Body of pancreas (tissue), 4 donors: Measurements from ENCODE around the gene LGR5. TPM values are rescaled to one million over a fixed set of nuclear protein-coding genes. Genes with fewer than 3 reads are reported as not detected.
A peak's percentile ranks its signal among the peaks of the same experiment; 100 is the strongest.

Source experiments
- ATAC-seq: fragments of 150-250 bp; one replicate; pipeline ENCODE4 v1.9.1; 2016
- DNase-seq, 4 donors: peaks; one replicate each; pipeline ENCODE4 v3.0.0-alpha.2; 2019
- H3K27ac ChIP-seq, 4 donors: fragments of 200-600 bp; sonication (generic); 1 replicate in 3 of 4; 2 replicates in 1 of 4; pipeline versions ENCODE4 v1.5.1 to v1.6.1; 2016 to 2019; ENCODE audit warnings: mild to moderate bottlenecking in 1 of 4, mixed read lengths in 1 of 4, moderate library complexity in 1 of 4
- H3K27me3 ChIP-seq, 2 donors: fragments of 200-600 bp; sonication (generic); one replicate each; pipeline ENCODE4 v1.6.0; 2016; ENCODE audit warnings: mild to moderate bottlenecking in 1 of 2
- H3K36me3 ChIP-seq, 2 donors: fragments of 200-600 bp; sonication (generic); replicated peaks in 1 of 2; 2 replicates each; pipeline ENCODE4 v1.5.1; 2016; ENCODE audit warnings: low read depth in 2 of 2; ENCODE audit not compliant: insufficient read depth in 1 of 2
- H3K4me1 ChIP-seq: fragments of 200-600 bp; sonication (generic); one replicate; pipeline ENCODE4 v1.6.0; 2016
- H3K4me3 ChIP-seq, 2 donors: fragments of 200-600 bp; sonication (generic); 1 replicate in 1 of 2; 2 replicates in 1 of 2; pipeline ENCODE4 v1.5.1; 2016 to 2019
- H3K9me3 ChIP-seq, 3 donors: fragments of 200-600 bp; sonication (generic); 1 replicate in 2 of 3; 2 replicates in 1 of 3; pipeline ENCODE4 v1.5.1; 2016
- POLR2A ChIP-seq, 3 donors: fragments of 450-650 bp; IDR thresholded peaks; one replicate each; pipeline ENCODE4 v1.6.1; 2016; ENCODE audit warnings: antibody characterized with exemption in 3 of 3, mild to moderate bottlenecking in 2 of 3
- WGBS, 2 donors: methylation state at CpG; one replicate each; pipeline ENCODE4 v1.1.5; 2017; 5-methylcytosine and 5-hydroxymethylcytosine counted together
- intact Hi-C: fragments of 100-400 bp; cut with DNase I; formaldehyde crosslinking; loops from one replicate; pipeline ENCODE4 v1.15.1; 2023
- total RNA-seq, 2 donors: library from RNA; depleted of rRNA; stranded (reverse); fragments of >200 nt; gene quantifications; one replicate each; pipeline ENCODE4 v1.1.0, GENCODE V29; 2016
- TF ChIP-seq, protein P1 (sequence below), 7 experiments: fragments of 450-650 bp in 4 of 7; fragments of 200-600 bp in 3 of 7; sonication (generic) in 3 of 7; IDR thresholded peaks; one replicate each; pipeline ENCODE4 v1.5.1; 2016 to 2019; ENCODE audit warnings: antibody characterized with exemption in 7 of 7

The LGR5 gene
- total RNA-seq, 2 donors from 2014 or later = 0.52 TPM; not detected in 1

DNA sequence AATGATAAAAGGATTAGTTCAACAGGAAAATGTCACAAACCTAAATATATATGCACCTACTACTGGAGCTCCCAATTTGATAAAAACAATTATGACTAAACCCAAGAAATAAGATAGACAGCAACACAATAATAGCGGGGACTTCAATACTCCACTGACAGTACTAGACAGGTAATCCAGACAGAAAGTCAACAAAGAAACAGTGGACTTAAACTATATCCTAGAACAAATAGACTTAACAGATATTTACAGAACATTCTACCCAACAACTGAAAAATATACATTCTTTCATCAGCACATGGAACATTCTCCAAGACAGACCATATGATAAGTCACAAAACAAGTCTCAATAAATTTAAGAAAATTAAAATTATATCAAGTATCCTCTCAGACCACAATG lies 28.0 kb upstream of the LGR5 start:
- H3K36me3 ChIP-seq = no peaks in the 10 kb centered on the region
- H3K4me3 ChIP-seq = no peak overlapping the region
- H3K9me3 ChIP-seq = no peaks in the 10 kb centered on the region
- no peak for TF ChIP-seq POLR2A (IDR thresholded peaks at IDR 0.05)
- TF ChIP-seq, protein P1, sequence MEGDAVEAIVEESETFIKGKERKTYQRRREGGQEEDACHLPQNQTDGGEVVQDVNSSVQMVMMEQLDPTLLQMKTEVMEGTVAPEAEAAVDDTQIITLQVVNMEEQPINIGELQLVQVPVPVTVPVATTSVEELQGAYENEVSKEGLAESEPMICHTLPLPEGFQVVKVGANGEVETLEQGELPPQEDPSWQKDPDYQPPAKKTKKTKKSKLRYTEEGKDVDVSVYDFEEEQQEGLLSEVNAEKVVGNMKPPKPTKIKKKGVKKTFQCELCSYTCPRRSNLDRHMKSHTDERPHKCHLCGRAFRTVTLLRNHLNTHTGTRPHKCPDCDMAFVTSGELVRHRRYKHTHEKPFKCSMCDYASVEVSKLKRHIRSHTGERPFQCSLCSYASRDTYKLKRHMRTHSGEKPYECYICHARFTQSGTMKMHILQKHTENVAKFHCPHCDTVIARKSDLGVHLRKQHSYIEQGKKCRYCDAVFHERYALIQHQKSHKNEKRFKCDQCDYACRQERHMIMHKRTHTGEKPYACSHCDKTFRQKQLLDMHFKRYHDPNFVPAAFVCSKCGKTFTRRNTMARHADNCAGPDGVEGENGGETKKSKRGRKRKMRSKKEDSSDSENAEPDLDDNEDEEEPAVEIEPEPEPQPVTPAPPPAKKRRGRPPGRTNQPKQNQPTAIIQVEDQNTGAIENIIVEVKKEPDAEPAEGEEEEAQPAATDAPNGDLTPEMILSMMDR (IDR thresholded peaks at IDR 0.05) = no peak
- intact Hi-C loops = loop anchor here (10.0 kb wide), 1 partner anchor 333 kb away; no protein-coding TSS in a partner anchor
- H3K4me1 ChIP-seq = no peaks in the 10 kb centered on the region
- H3K27me3 ChIP-seq = no peaks in the 10 kb centered on the region
- DNase-seq (no peak), ATAC-seq (no peak)
- 77 to 86% methylated on average over 1 of the region's 1 CpG for WGBS, 2 donors
- no peak overlapping the region for H3K27ac ChIP-seq

DNA sequence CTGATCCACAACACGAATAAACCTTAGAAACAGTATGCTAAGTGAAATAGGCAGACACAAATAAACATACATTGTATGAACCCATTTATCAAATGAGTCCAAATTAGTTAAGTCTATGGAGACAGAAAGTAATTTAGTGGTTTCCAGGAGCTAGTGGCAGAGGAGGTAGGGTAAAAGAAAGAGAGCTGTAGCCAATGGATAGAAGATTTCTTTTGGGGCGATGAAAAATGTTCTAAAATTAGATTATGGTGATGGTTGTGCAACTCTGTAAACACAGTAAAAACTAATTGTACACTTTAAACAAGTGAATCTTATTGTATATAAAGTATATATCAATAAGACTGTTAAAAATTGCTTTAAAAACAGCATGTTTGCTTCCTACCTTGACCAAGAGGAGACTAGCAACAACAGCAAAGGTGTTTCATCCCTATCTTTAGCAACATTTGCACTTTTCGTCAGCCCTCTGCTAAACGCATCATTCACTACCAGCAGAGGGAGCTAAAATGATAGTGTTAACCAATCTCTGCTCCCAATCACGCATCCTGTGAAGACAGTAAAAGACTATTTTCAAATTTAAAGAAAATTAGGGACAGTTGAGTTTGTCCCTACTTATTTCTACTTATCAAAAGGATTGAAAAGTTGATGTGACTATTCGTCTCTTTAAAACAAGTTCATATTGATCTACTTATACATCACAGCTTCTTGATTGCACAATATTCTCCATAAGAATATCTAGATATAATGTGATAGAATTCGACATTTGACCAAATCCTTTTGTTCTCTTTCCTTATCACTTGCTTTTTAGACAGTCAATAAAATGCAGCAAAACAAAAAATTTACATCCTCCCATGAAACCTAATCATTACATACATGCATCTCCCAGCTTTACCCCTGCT lies 24.0 kb upstream of the LGR5 start:
- Histone ChIP-seq H3K4me1 (no peaks in the 10 kb centered on the region), H3K36me3 (no peaks in the 10 kb centered on the region), H3K9me3 (no peaks in the 10 kb centered on the region), H3K27me3 (no peaks in the 10 kb centered on the region), H3K27ac (no peak overlapping the region), H3K4me3 (no peak overlapping the region)
- TF ChIP-seq, protein P1 (IDR thresholded peaks at IDR 0.05) = peak; percentile 34 to 69 (median 64)
- TF ChIP-seq POLR2A (IDR thresholded peaks at IDR 0.05) = no peak
- ATAC-seq (peak; percentile 64), DNase-seq (peak in 2 of 4 donors; percentile 26 to 31)
- intact Hi-C loops = loop anchor here (10.0 kb wide), 1 partner anchor 329 kb away; no protein-coding TSS in a partner anchor
- 8% methylated on average over 7 of the region's 7 CpGs for WGBS, 2 donors

DNA sequence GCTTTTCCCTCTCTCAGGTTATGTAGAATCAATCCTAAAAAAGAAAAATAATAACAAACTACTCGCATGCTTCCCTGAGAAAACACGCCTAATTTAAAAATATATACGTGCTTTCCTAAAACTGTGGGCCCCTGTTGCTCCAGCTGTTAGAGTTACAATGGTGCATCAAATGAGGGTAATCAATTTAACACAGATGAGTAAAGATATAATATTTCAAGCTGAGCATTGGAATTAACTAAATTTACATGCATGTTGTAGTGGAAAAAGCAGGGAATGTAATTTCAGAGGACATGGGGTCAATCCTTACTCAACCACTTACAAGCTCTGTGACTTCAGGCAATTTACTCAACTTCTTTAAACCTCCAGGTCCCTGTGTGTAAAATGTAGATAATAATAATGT lies 22.4 kb upstream of the LGR5 start:
- no peaks in the 10 kb centered on the region for H3K4me1 ChIP-seq
- WGBS, 2 donors = 90 to 96% methylated on average over 3 of the region's 3 CpGs
- H3K27ac ChIP-seq = no peak overlapping the region
- H3K36me3 ChIP-seq = no peaks in the 10 kb centered on the region
- no peaks in the 10 kb centered on the region for H3K27me3 ChIP-seq
- intact Hi-C loops = loop anchor here (10.0 kb wide), 1 partner anchor 328 kb away; no protein-coding TSS in a partner anchor
- ATAC-seq = no peak
- no peak overlapping the region for H3K4me3 ChIP-seq
- TF ChIP-seq POLR2A (IDR thresholded peaks at IDR 0.05) = no peak
- TF ChIP-seq, protein P1 (IDR thresholded peaks at IDR 0.05) = no peak
- H3K9me3 ChIP-seq = no peaks in the 10 kb centered on the region
- DNase-seq = no peak

DNA sequence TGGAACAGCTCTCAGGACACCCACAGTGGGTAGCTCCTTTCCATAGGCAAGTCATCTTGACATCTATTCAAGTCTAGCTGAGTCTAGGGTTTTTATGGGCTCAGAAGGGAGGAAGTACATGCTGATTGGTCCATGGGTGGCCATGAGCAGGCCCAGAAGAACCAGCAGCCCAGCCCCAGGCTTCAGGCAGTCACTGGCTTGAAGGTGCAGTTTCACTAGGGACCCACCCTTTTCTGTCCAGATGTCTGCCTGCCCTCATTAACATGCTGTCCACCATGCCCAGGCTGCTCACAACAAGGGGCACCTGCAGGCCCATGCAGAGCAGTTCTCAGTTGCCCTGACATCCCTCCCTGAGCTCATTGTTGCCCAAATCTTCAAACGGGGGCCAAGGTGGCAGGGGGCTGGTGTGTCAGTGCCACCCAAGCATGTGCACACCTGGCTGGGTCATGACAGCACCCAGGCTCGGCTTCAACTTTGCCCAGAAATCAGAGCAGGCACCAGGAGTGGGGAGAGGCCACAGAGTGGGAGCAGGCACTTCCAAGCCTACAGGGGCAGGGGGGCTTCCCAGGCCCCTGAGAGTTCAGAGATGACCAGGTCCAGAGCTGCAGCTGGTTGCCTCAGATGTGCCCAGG lies 18.7 kb upstream of the LGR5 start:
- DNase-seq = no peak
- Histone ChIP-seq H3K36me3 (no peaks in the 10 kb centered on the region), H3K27me3 (no peaks in the 10 kb centered on the region), H3K4me3 (no peak overlapping the region), H3K9me3 (no peaks in the 10 kb centered on the region), H3K27ac (no peak overlapping the region), H3K4me1 (no peaks in the 10 kb centered on the region)
- no peak for TF ChIP-seq POLR2A (IDR thresholded peaks at IDR 0.05)
- TF ChIP-seq, protein P1 (IDR thresholded peaks at IDR 0.05) = no peak
- WGBS, 2 donors = 73% methylated on average over 2 of the region's 2 CpGs; no CpG with 5 or more reads in 1 of the 2 donors
- intact Hi-C loops = no loop called here
- no peak for ATAC-seq
